DMS 273 (cell line): Measurements from ENCODE around the gene CLSTN2.

Source experiments
- DNase-seq: peaks from one replicate; lab custom pipeline; 2025; ENCODE audit not compliant: unreplicated experiment; lab: John Stamatoyannopoulos, UW

The CLSTN2 gene

GRCh38 chr3:140177943-140178342, 243.0 kb downstream of the CLSTN2 start:
- DNase-seq = no peak

DNA sequence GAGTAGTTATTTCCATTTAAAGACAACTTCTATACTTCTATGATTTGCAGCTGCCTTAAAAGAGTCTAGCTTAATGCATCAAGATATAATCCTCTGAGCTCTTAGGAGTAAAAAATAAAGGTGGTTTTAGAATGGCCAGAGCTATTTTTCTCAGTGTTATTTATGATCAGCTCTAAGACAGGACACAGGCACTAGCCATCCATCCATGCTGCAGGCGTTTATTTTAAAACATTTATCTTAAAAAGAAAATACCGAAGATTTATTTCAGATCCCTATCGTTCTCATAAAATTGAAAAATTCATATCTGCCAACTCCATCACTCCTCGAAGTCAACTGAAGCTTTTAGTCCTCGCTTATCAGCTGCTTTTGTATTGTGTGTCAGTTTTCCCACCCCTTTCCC, 243.5 kb downstream of the CLSTN2 start:
- DNase-seq = no peak

- DNase-seq = peak; percentile 66
Observed at GRCh38 chr3:140180603-140181002, 245.6 kb downstream of the CLSTN2 start.

DNA sequence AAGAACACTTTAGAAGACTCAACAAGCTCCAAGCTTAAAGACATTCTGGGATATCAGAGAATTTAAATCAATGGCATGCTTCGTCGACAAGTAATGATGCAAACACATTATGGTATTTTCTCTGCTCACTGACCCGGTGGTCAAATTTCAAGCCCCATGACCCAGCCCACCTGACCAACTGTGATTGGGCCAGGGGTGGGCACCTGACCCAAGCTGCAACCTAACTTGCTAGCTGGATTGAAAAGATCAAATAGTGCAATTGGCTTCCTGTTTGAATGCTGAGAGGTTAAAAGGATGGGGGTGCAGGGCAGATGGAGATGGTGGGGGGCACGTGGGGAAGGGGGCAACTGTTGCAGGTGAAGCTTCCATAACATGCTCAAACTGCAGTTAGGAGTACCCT, 250.4 kb downstream of the CLSTN2 start:
- DNase-seq = peak; percentile 21

DNA sequence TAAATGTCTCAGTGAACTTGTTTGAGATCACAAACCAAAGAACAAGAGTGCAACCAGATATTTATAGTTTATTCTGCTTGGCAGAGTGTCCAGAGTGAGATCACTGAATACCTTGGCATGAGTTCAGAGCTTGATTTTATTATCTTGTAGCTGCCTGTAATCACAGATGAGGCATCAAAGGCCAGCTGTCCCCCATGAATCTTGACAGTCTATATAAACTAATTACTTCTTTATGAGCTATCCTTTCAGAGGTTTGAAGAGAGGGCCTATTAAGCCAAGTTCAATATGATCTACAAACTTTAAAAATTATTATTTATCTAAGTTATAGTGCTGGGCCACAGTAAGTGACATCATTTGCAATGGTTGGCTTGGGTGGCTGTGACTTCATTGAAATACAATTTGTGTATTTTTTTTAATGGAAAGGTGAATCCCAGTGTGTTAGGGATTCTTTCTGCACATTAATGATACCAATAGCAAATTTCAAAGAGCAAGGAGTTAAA, 251.5 kb downstream of the CLSTN2 start:
- DNase-seq = peak; percentile 97

DNA sequence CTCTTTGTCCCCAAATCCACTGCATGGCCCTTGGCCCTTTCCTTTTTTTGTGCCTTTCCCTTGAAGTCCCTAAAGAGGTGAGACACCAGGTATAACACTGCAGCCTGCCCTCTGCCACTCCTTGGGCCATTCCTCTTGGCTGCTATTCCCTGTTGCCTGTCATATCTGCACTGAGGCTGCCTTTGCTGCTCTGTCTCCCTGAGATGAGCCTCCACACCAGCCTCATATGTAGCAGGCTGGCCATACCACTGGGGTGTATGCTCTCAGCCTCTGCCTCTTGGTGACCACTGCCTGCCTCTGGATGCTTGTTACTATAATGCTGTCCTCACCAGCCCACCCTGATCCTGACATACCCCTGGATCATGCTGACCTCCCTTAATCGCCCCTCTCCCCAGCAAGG, 252.0 kb downstream of the CLSTN2 start:
- peak; percentile 54 for DNase-seq

DNA sequence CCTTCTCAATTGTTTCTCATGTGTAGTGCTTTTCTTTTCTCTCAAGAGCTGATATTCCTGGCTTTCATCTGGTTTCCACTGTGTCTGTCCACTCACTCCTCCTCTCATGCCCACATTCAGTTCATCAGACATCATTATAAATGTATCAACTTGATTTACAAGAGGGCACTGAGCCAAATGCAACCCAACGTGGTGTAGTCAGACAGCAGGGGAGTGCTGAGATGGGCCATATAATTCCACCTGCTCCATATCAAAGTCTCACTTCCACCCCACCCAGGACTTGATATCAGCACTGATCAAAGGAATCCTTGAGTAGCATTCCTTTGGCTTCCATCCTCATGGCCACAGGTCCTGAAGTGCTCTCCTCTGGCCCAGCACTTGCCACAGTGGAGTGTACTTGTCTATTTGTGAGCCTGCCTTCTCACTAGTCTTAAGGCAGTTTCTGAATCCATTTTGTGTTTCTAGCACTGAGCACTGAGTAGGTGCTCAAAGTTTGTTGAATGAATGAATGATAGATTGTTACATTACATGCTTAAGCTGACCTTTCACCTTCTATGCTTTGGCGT, 252.8 kb downstream of the CLSTN2 start:
- DNase-seq = peak; percentile 61

GRCh38 chr3:140188285-140188684, 253.3 kb downstream of the CLSTN2 start:
- peak; percentile 93 for DNase-seq

DNA sequence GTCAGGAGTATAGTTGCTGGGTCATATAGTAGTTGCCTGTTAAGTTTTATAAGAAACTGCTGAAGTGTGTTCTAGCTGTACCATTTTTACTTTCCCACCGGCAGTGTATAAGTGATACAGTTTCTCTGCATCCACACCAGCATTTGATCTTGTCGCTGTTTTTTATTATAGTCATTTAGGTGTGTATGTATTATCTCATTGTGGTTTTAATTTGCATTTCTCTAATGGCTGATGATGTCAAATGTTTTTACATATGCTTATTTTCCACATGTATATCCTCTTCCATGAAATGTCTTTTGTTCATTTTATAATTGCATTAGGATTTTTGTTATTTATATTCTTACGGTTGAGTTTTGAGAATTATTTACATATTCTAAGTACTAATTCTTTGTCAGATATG, 254.3 kb downstream of the CLSTN2 start:
- no peak for DNase-seq

DNA sequence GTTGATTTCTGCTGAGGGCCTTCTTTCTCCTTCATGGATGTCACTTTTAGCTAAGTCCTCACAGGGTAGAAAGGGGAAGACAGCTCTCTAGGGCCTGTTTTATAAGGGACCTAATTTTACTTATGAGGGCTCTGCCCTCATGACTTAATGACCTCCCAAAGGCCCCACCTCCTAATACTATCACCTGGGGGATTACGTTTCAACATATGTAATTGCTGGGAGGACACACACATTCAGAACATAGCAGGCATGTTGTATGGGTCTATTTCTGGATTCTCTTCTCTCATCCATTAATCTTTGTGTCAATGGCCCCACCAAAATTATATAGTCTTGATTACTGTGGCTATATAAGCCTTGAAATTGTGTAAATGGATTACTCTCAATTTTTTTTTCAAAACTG, 255.0 kb downstream of the CLSTN2 start:
- DNase-seq = no peak

DNA sequence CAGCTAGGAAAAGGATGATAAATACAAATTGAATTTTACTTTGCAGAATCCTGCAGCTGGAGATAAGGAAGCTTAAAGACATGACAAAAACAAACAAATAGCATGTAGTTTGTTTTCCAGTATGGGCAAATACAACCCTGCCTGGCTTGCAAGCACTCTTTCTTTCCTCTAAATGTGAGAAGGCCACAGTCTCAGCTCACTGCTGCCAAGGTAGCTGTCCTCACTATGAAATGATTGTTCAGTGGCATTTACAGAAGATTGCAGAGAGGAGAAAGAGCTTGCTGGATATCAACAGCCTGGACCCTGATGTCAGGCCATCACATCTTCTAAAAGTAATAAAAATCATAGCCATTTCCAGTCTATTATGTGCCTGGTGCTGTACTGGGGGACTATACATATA, 262.0 kb downstream of the CLSTN2 start:
- DNase-seq = no peak

DNA sequence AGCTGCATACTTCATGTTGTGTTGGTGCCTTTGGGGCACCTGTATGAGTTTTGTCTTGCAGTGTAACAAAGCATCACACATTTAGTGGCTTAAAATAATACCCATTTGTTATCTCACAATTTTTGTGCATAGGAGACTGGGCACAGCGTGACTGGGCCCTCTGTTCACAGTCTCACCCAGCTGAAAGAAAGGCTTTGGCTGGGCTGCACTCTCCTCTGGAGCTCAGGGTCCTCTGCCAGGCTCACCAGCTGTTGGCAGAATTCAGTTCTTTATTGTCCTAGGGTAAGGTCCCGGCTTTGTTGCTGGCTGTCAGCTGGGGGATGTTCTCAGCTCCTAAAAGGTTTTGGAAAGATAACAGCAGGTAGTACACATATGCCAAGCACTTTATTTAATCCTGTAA, 263.3 kb downstream of the CLSTN2 start:
- peak; percentile 64 for DNase-seq

DNA sequence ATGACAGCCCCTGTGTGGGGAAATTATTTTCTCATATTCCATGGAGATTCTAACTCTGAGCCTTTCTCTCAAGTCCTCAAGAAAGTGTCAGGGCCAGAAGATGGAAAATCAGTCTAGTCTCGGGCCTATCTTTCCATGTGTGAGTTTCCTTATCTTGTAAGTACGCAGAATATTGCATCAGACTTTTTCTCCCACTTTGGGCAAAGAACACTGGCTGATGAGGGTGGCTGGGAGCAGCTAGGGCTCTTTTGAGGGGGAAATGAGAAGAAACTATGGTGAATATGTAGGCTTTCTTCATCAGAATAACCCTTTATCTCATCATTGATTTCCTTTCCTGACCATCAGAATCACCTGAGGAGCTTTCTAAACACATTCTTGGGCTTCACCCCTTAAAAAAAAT, 264.0 kb downstream of the CLSTN2 start:
- DNase-seq = peak; percentile 9

DNA sequence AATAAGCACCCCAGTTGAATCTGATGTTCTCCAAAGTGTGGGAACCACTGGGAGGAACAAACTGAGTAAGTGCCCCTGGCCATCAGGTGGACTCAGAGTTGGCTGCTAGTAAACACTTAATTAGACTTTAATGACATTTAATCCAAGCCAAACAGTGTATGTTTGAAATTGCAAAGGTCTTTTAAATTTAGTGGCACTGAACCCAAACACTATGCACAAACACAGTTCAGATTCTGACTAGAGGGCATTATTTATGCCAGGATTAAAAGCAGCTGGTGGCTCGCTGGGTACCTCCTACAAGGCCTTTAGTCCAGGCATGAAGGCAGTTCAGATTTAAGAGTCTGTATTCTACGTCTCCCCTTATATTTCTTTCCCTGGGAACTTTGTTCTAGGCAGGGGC, 264.8 kb downstream of the CLSTN2 start:
- peak; percentile 17 for DNase-seq

- peak; percentile 37 for DNase-seq
Observed at GRCh38 chr3:140203510-140203909, 268.5 kb downstream of the CLSTN2 start.

- no peak for DNase-seq
Observed at GRCh38 chr3:140204271-140204984, 269.4 kb downstream of the CLSTN2 start.

- no peak for DNase-seq
Observed at GRCh38 chr3:140205598-140205997, 270.6 kb downstream of the CLSTN2 start.

DNA sequence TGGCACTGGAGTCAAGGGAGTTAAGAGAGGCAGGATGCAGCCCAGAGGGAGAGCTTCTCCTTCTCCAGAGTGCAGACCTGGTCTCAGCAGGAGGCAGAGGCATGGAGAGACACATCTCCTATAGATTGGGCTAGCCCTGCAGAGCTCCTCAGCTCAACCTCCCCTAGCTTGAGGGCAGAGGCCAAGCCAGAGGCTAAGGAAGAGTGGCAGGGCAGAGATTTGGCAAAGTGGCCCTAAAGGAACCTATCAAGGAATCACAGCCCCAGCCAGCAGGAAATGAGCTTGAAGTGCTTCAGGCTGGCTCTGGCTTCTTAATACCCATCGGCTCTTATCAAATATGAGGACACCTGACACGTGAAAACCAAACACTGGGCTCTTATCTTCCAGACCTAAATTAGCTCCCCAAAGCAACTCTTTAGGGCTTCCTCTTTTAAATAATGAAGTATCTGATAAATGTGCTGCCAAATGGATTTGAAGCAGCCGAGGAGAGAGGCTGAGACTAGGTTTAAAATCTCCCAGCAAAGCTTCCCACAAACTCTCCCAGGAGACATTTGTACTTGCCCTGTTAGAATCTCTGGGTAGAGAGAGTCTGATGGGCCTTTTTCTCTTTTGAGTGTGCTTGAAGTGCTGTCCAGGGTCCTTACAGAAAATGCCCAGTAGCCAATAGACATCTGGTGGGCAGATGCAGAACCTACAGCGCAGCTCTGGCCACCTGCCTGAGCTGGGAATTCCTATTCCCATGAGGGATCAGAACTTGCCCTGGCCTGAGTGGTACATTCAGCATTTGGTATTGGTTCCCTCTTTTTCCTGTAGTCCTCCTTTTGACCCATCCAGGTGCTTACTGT, 271.4 kb downstream of the CLSTN2 start:
- peak; percentile 85 for DNase-seq

DNA sequence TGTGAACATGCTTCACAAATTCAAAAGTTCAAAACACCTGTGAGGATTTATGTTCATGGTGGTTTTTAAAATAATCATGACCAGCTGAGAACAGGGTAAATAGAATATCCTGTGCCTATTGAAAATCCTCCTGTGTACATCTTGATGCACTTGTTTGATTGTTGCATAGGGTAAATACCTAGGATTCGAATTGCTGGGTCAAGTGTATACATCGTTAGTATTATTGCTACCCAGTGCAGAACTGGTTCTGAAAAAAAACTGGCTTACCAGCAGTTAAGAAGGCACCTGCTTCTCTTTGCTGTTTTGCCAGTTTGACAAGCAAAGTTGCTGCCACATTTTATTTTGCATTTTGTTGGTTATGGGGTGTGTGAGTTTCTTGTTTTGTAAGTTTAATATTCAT, 272.6 kb downstream of the CLSTN2 start:
- DNase-seq = no peak

DNA sequence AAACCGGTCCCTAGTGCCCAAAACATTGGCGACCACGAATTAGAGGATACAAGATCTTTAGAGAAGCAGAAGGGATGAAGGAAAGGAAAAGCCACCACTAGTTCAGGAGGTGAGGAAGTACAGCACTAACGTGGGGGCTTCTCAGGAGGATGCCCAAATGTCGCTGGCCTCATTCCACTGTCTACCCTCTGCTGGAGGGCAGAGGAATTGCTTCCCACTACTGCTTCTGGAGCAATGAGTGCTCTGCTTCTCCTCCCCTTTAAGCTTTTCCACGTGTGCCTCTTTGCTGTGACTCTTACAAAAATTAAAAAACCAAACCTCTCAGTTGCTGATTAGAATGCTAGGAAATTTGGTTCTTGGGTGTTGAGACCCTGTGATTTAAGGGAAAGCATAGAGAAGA, 281.3 kb downstream of the CLSTN2 start:
- DNase-seq = peak; percentile 71

DNA sequence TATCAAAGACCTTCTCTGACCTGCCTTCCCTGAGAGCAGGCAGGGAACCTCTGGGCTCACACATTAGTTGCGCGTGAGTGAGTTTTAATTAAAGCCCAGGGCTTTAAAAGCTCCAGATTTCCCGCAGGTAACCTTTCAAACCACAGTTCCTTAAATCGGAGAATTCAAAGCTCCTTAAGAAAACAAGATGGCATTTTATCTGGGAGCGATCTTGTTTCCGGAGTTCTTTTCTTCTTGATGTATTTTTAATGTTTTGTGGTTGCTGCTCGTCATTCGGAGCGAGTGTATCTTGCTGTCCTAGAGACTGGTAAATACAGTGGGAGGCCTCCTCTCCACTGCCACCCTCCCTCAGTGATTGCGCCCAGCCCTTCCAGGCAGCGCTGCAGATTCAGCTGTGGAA, 284.3 kb downstream of the CLSTN2 start:
- no peak for DNase-seq

DNA sequence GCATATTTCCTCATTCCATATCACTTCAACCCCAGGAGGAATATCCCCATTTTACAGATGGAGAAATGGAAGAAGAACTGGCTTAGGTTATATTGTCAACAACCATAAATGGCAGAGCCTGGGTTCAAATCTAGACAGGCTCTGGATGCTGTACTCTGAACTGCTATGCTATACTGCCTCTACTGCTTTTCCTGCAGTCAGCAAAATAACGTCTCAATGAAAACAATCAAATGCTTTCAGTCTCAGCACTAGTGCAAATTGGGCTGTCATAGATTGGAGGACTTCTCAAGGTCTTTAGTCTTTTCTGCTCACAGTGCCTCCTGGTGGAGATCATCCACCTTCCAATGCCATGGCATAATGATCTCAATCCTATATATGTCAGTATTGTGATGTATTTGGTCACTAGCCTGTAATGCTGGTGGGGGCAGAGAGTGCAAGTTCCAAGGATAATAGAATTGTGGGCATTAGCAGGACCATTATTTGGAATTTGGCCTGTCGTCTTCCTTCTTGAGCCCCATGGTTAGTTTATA, 285.0 kb downstream of the CLSTN2 start:
- DNase-seq = peak; percentile 41
